Measurements from ENCODE around the gene TSPAN33.

Gene TSPAN33

DNA sequence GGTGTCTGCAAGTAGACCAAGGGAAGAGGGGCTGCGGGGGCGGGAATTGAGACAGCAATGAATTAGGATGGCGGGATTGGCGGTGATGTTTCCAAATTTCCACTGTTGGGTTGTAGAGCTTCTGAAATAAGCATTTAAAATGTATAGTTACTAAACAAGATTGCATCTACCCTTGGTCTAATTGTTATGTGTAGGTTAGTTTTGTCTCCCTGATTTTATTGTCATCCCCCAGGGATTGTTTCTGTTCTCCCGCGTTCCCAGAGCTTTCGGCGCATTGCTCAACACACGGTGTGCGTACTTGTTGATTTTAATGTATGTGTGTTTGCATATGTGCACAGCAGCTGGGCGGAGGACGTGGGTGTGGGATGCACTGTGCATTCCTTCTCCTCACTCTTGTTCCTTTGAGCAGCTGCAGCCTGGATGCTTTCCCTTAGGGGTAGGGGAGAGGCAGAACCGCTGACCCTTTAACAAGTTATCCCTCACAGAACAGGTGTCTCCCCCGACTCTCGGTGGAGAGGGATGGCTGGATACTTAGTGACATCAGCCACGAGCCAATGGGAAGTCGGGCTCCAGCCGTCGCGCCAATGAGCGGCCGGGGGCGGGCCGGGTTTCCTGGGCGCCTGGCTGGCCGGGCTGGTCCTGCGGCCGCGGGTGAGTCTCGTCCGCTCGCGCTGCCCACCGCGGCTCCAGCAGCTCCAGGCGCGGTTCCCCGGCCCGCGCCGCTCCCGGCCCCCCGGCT lies at the start of gene TSPAN33:
Gene TSPAN33, plus strand, starts transcription at position 613 of the 739 bp plus-strand sequence. CDS start 274 bp downstream, outside the sequence.
- peak; percentile 81 to 82 for DNase-seq

DNA sequence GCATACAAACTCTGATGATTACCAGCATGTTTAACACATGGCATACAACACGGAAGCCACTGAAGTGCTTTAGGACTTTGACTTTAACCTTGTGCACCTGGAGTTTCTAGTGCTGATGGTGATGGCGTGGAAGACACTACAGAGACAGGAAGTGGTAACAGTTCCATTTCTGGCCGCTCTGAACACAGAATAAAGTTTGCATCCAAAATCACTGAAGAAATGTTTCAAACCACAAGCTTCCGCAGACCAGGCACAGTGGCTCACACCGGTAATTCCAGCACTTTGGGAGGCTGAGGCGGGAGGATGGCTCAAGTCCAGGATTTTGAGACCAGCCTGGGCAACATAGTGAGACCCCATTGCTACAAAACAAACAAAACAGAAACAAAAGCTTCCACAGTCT lies 49.2 kb upstream of the TSPAN33 start:
- no peak for DNase-seq

GRCh38 chr7:129098409-129099084 lies 46.0 kb upstream of the TSPAN33 start:
- DNase-seq: no peak

DNA sequence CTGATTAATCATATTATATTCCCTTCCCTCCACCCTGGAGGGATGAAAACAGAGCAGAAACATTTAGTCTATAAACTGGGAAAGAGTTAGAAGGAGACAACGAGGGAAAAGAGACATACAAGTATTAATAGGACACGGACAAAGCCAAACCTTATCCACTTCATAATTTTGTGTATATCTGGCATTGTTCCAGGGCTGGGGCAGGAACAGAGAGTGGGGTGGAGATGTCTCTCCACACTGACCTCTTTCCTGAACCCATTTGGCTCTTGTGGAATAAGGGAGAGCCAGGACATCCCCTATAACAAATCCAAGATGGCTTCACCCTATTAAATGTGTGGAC lies 43.7 kb upstream of the TSPAN33 start:
- DNase-seq: no peak

GRCh38 chr7:129101746-129102145 lies 42.8 kb upstream of the TSPAN33 start:
- DNase-seq: no peak

DNA sequence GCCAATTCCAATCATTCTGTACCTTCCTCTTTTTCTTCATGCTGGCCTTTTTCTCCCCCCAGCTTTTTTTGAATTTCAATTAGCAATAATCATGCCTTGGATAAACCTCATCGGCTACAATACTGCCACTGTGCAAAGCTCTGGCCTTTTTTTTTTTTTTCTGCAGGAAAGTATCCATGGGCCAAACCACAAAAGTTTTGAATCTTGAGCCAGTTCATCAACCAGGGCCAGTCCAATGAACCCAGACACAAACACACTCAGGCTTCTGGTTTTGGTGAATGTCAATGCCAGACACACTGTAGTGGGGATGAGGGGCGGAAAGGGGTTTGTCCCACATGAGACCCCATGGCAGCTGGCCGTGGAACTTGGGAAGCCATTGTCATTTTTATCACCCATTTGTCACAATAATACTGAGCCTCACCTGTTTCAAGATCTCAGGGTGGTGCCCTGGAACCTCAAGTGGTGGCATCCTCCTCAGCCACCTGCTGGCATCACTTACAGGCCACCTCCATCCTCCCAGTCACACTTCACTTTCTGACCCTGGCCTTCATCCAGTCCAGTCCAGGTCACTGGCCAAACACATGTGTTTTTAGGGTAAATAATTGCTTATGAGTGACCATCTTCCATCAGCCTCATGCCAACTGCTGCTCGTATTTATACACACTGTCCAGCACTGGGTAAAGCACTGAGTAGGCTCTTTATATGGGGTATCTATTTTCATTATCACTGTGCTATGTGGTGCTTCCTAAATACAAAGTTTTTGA lies 40.8 kb upstream of the TSPAN33 start:
- no peak for DNase-seq

GRCh38 chr7:129108581-129108980 lies 35.9 kb upstream of the TSPAN33 start:
- no peak for DNase-seq

GRCh38 chr7:129110258-129110981 lies 34.1 kb upstream of the TSPAN33 start:
- no peak for DNase-seq

DNA sequence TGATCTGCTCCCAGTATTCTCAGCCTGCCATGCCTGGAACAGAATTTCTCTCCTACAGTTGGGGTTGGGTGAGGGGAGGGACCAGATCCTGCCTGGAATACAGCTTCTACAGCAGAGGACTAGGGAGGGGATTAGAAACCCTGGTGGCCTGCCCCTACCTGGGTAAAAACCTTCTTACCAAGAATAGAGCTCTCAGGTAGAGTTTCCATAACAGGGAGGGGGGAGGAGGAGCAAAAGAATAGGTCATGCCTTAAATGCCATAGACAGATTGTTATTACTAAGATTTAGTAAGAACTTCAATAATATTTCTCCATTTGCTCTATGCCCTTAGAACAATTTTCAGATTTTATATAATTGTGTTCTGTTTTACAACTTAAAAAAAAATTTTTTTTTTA lies 33.5 kb upstream of the TSPAN33 start:
- no peak for DNase-seq

GRCh38 chr7:129115676-129116075 lies 28.8 kb upstream of the TSPAN33 start:
- no peak for DNase-seq

- DNase-seq: no peak
These were observed 26.3 kb upstream of the TSPAN33 start for GRCh38 chr7:129118182-129118581.

GRCh38 chr7:129118976-129119375 lies 25.5 kb upstream of the TSPAN33 start:
- no peak for DNase-seq

DNA sequence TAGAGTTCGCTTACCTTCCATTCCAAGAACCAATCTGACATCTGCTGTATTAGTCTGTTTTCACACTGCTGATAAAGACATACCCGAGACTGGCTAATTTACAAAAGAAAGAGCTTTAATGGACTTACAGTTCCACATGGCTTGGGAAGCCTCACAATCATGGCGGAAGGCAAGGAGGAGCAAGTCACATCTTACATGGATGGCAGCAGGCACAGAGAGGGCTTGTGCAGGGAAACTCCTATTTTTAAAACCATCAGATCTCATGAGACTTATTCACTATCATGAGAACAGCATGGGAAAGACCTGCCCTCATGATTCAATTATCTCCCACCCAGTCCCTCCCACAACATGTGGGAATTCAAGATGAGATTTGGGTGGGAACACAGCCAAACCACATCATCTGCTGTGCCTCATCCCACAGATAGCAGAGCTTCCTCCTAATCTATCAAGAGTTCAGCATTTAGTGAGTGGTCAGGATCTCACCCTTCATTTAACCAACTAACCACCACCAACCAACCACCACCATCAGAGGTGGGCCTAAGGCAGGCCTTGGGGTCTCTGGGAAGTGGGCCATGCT lies 22.9 kb upstream of the TSPAN33 start:
- peak; percentile 62 to 92 for DNase-seq

GRCh38 chr7:129122078-129122750 lies 22.3 kb upstream of the TSPAN33 start:
- DNase-seq: no peak

DNA sequence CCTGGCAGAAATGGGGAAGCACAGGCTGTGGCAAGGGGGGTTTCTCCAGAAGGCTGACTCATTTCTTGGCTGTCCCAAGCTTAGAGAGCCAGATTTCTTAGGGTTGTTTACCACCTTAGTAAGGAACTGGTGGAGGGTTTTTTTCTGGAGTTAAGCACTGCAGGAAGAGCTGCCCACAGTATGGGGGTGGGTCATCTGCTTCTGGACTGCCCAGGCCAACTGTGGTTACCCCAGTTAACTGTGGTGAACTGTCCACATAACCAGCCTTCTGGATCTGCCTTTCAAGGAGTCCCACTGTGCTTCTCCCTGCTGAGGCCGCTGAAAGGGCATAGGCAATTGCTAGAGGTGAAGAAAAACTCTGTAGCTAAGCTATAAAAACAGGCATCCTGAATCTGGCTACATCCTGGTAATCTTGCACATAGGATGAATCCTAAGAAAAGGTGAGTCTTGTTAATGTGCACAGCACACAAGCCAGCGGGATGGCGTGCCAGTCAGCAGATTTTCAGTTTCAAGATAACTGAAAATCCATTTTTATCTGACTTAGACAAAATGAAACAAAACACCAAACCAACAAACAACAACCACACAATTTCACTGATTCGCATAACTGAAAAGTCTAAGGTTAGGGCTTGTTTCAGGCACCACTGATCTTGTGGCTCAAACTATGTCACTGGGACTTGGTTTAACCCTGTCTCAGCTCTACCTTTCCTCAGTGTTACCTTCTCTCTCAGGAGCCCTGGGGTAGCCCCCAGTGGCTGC lies 21.6 kb upstream of the TSPAN33 start:
- DNase-seq: peak; percentile 91 to 100

GRCh38 chr7:129123510-129123857 lies 21.0 kb upstream of the TSPAN33 start:
- DNase-seq: no peak

GRCh38 chr7:129126314-129126713 lies 18.2 kb upstream of the TSPAN33 start:
- DNase-seq: no peak

DNA sequence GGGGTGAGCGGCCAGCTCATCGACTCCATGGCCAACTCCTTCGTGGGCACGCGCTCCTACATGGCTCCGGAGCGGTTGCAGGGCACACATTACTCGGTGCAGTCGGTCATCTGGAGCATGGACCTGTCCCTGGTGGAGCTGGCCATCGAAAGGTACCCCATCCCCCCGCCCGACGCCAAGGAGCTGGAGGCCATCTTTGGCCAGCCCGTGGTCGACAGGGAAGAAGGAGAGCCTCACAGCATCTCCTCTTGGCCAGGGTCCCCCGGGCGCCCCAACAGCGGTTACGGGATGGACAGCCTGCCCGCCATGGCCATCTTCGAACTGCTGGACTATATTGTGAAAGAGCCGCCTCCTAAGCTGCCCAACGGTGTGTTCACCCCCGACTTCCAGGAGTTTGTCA lies 17.4 kb upstream of the TSPAN33 start:
- DNase-seq: no peak

GRCh38 chr7:129127601-129128000 lies 16.9 kb upstream of the TSPAN33 start:
- no peak for DNase-seq

- peak; percentile 57 for DNase-seq
These were observed 10.0 kb upstream of the TSPAN33 start for GRCh38 chr7:129134356-129134987.

Data from inflammatory macrophage treated with lipopolysaccharide for 1 hour (primary cell).